Measurements from ENCODE around the gene FRMD5. TPM values are rescaled to one million over a fixed set of nuclear protein-coding genes. Genes with fewer than 3 reads are reported as not detected.

Gene FRMD5
- total and polyA plus RNA-seq, 2 donors (not counting 1 experiment from before 2014, with no cell fraction given): not detected

GRCh38 chr15:44069489-44069888 lies 125.6 kb downstream of the FRMD5 start:
- H3K4me1 ChIP-seq (ENCODE audit: control insufficient read depth in 2 of 2, insufficient read depth in 2 of 2, low read length in 2 of 2): no peaks in the 10 kb centered on the region
- H3K4me2 ChIP-seq (replicated peaks; ENCODE audit: low read depth, low read length, poor library complexity, severe bottlenecking): no peak overlapping the region
- Mint-ChIP-seq H3K4me3 (no peak overlapping the region), H3K27me3 (peaks cover 15% of the 10 kb centered on the region), H3K4me1 (peaks cover 2% of the 10 kb centered on the region), H3K27ac (no peak overlapping the region), H3K9me3 (ENCODE audit: insufficient read depth) (no peaks in the 10 kb centered on the region)
- no peaks in the 10 kb centered on the region for H3K27me3 ChIP-seq (replicated peaks in 1 of 4; ENCODE audit: control extremely low read depth in 1 of 4, control insufficient read depth in 3 of 4, insufficient read depth in 4 of 4, low read length in 3 of 4)
- H3K79me2 ChIP-seq (ENCODE audit: control insufficient read depth, insufficient read depth, low read length): no peaks in the 10 kb centered on the region
- no peak overlapping the region for H3K27ac ChIP-seq (ENCODE audit: low read length in 2 of 2)
- no peak for TF ChIP-seq EZH2 (IDR thresholded peaks at IDR 0.05; ENCODE audit: borderline replicate concordance, insufficient read depth, low read depth, low read length, poor library complexity, severe bottlenecking)
- no peak for TF ChIP-seq CTCF (IDR thresholded peaks at IDR 0.05)
- intact Hi-C loops (cut with micrococcal nuclease): no loop called here
- H3K4me3 ChIP-seq (ENCODE audit: control extremely low read depth in 1 of 5, extremely low read depth in 1 of 5, insufficient read depth in 1 of 5, low read depth in 2 of 5, low read length in 4 of 5): no peak overlapping the region
- POLR2A ChIA-PET: no interaction called here
- no CpG with 5 or more reads among the region's 1 CpG for WGBS (ENCODE audit: insufficient coverage)
- no peaks in the 10 kb centered on the region for H3K36me3 ChIP-seq (replicated peaks in 1 of 2; ENCODE audit: control extremely low read depth in 1 of 2, control insufficient read depth in 1 of 2, extremely low read depth in 1 of 2, insufficient read depth in 2 of 2, low read length in 1 of 2)
- H4K20me1 ChIP-seq (ENCODE audit: control insufficient read depth, insufficient read depth, low read length, poor library complexity, severe bottlenecking): no peaks in the 10 kb centered on the region
- no peak overlapping the region for H3K9ac ChIP-seq (ENCODE audit: low read length)
- CTCF ChIA-PET: interaction anchor here (1.0 to 1.5 kb wide), 4 partner anchors 8 to 165 kb away, joined by 3 to 7 read pairs (median 4); no protein-coding TSS in a partner anchor
- no peaks in the 10 kb centered on the region for H3K9me3 ChIP-seq (ENCODE audit: control extremely low read depth in 1 of 3, control insufficient read depth in 2 of 3, insufficient read depth in 1 of 3, low read length in 2 of 3)
- H2AFZ ChIP-seq (ENCODE audit: insufficient read depth, low read depth, low read length, poor library complexity, severe bottlenecking): no peak overlapping the region
- DNase-seq: no peak
- ATAC-seq (ENCODE audit: low read depth): no peak

- POLR2A ChIA-PET: no interaction called here
Observed at GRCh38 chr15:44068347-44068746, 126.7 kb downstream of the FRMD5 start.

More at GRCh38 chr15:44068347-44068746, 126.7 kb downstream of the FRMD5 start:
- no peak overlapping the region for H3K4me2 ChIP-seq (replicated peaks; ENCODE audit: low read depth, low read length, poor library complexity, severe bottlenecking)
- no peaks in the 10 kb centered on the region for H4K20me1 ChIP-seq (ENCODE audit: control insufficient read depth, insufficient read depth, low read length, poor library complexity, severe bottlenecking)
- no peak overlapping the region for H3K27ac ChIP-seq (ENCODE audit: low read length in 2 of 2)
- intact Hi-C loops (cut with micrococcal nuclease): no loop called here
- no peaks in the 10 kb centered on the region for H3K79me2 ChIP-seq (ENCODE audit: control insufficient read depth, insufficient read depth, low read length)
- 100% methylated on average over 1 of the region's 2 CpGs for WGBS (ENCODE audit: insufficient coverage)
- no peaks in the 10 kb centered on the region for H3K9me3 ChIP-seq (ENCODE audit: control extremely low read depth in 1 of 3, control insufficient read depth in 2 of 3, insufficient read depth in 1 of 3, low read length in 2 of 3)
- ATAC-seq (ENCODE audit: low read depth) (no peak), DNase-seq (no peak)
- CTCF ChIA-PET: no interaction called here
- H3K9ac ChIP-seq (ENCODE audit: low read length): no peak overlapping the region
- Mint-ChIP-seq H3K27ac (no peak overlapping the region), H3K4me1 (peaks cover 2% of the 10 kb centered on the region), H3K9me3 (ENCODE audit: insufficient read depth) (no peaks in the 10 kb centered on the region), H3K4me3 (no peak overlapping the region), H3K27me3 (peaks cover 17% of the 10 kb centered on the region)
- no peaks in the 10 kb centered on the region for H3K4me1 ChIP-seq (ENCODE audit: control insufficient read depth in 2 of 2, insufficient read depth in 2 of 2, low read length in 2 of 2)
- TF ChIP-seq EZH2 (IDR thresholded peaks at IDR 0.05; ENCODE audit: borderline replicate concordance, insufficient read depth, low read depth, low read length, poor library complexity, severe bottlenecking) (no peak), CTCF (IDR thresholded peaks at IDR 0.05) (no peak)
- no peak overlapping the region for H2AFZ ChIP-seq (ENCODE audit: insufficient read depth, low read depth, low read length, poor library complexity, severe bottlenecking)
- no peaks in the 10 kb centered on the region for H3K27me3 ChIP-seq (replicated peaks in 1 of 4; ENCODE audit: control extremely low read depth in 1 of 4, control insufficient read depth in 3 of 4, insufficient read depth in 4 of 4, low read length in 3 of 4)
- no peaks in the 10 kb centered on the region for H3K36me3 ChIP-seq (replicated peaks in 1 of 2; ENCODE audit: control extremely low read depth in 1 of 2, control insufficient read depth in 1 of 2, extremely low read depth in 1 of 2, insufficient read depth in 2 of 2, low read length in 1 of 2)
- H3K4me3 ChIP-seq (ENCODE audit: control extremely low read depth in 1 of 5, extremely low read depth in 1 of 5, insufficient read depth in 1 of 5, low read depth in 2 of 5, low read length in 4 of 5): no peak overlapping the region
